ENCODE measurements around the gene TPI1.

Gene TPI1

DNA sequence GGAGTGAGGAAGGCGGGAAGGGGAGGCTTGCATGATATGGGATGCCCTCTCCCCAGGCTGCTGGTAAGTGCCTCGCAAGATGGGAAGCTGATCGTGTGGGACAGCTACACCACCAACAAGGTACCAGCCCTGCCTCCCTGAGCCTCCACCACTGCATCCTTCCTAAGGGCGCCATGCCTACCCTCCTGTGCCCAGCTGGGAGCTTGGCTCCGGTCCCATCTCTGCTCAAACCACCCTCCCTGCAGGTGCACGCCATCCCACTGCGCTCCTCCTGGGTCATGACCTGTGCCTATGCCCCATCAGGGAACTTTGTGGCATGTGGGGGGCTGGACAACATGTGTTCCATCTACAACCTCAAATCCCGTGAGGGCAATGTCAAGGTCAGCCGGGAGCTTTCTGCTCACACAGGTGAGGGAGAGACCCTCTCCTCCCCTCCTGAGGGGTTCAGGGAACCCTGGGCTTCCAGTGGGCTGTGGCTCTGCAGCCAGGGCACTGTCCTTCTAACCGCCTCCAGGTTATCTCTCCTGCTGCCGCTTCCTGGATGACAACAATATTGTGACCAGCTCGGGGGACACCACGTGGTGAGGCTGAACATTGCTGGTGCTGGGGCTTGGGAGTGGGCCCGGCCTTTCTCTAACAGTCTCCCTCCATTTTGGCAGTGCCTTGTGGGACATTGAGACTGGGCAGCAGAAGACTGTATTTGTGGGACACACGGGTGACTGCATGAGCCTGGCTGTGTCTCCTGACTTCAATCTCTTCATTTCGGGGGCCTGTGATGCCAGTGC lies 24.0 kb upstream of the TPI1 start:
- no peaks in the 10 kb centered on the region for H4K20me1 ChIP-seq (ENCODE audit: insufficient read depth)
- no peak overlapping the region for H3K27ac ChIP-seq
- no peak overlapping the region for H3K9ac ChIP-seq
- H3K79me2 ChIP-seq (ENCODE audit: insufficient read depth, low read depth): no peaks in the 10 kb centered on the region
- H3K36me3 ChIP-seq (ENCODE audit: insufficient read depth): no peaks in the 10 kb centered on the region
- no peaks in the 10 kb centered on the region for H3K27me3 ChIP-seq (ENCODE audit: insufficient read depth, low read depth)
- TF ChIP-seq, protein P1, sequence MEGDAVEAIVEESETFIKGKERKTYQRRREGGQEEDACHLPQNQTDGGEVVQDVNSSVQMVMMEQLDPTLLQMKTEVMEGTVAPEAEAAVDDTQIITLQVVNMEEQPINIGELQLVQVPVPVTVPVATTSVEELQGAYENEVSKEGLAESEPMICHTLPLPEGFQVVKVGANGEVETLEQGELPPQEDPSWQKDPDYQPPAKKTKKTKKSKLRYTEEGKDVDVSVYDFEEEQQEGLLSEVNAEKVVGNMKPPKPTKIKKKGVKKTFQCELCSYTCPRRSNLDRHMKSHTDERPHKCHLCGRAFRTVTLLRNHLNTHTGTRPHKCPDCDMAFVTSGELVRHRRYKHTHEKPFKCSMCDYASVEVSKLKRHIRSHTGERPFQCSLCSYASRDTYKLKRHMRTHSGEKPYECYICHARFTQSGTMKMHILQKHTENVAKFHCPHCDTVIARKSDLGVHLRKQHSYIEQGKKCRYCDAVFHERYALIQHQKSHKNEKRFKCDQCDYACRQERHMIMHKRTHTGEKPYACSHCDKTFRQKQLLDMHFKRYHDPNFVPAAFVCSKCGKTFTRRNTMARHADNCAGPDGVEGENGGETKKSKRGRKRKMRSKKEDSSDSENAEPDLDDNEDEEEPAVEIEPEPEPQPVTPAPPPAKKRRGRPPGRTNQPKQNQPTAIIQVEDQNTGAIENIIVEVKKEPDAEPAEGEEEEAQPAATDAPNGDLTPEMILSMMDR (conservative IDR thresholded peaks at IDR 0.05; ENCODE audit: low read depth, low read length): no peak
- H3K4me1 ChIP-seq (ENCODE audit: low read depth, poor library complexity, severe bottlenecking): peaks cover 10% of the 10 kb centered on the region
- H3K4me2 ChIP-seq: no peak overlapping the region
- no peak overlapping the region for H2AFZ ChIP-seq (ENCODE audit: low read depth)
- H3K4me3 ChIP-seq (IDR thresholded peaks at IDR 0.05; ENCODE audit: insufficient read depth, low read depth, low read length): no peak overlapping the region

DNA sequence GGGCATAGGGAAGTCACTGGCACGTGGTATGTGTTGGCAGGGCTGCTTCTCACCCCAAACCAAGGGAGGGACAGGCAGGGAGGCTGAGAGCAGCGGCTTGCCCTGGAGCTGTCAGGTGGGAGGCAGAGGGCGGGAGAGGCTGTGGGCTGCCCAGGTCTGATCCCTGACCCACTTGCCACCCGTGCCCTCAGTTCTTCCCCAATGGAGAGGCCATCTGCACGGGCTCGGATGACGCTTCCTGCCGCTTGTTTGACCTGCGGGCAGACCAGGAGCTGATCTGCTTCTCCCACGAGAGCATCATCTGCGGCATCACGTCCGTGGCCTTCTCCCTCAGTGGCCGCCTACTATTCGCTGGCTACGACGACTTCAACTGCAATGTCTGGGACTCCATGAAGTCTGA lies 21.9 kb upstream of the TPI1 start:
- H3K27me3 ChIP-seq (ENCODE audit: insufficient read depth, low read depth): no peaks in the 10 kb centered on the region
- no peak overlapping the region for H2AFZ ChIP-seq (ENCODE audit: low read depth)
- H3K79me2 ChIP-seq (ENCODE audit: insufficient read depth, low read depth): peaks cover 12% of the 10 kb centered on the region
- H3K36me3 ChIP-seq (ENCODE audit: insufficient read depth): no peaks in the 10 kb centered on the region
- peaks cover 11% of the 10 kb centered on the region for H3K4me1 ChIP-seq (ENCODE audit: low read depth, poor library complexity, severe bottlenecking)
- H3K4me3 ChIP-seq (IDR thresholded peaks at IDR 0.05; ENCODE audit: insufficient read depth, low read depth, low read length): no peak overlapping the region
- H3K4me2 ChIP-seq: no peak overlapping the region
- no peak overlapping the region for H3K27ac ChIP-seq
- TF ChIP-seq, protein P1 (conservative IDR thresholded peaks at IDR 0.05; ENCODE audit: low read depth, low read length): no peak
- H4K20me1 ChIP-seq (ENCODE audit: insufficient read depth): no peaks in the 10 kb centered on the region
- H3K9ac ChIP-seq: no peak overlapping the region

DNA sequence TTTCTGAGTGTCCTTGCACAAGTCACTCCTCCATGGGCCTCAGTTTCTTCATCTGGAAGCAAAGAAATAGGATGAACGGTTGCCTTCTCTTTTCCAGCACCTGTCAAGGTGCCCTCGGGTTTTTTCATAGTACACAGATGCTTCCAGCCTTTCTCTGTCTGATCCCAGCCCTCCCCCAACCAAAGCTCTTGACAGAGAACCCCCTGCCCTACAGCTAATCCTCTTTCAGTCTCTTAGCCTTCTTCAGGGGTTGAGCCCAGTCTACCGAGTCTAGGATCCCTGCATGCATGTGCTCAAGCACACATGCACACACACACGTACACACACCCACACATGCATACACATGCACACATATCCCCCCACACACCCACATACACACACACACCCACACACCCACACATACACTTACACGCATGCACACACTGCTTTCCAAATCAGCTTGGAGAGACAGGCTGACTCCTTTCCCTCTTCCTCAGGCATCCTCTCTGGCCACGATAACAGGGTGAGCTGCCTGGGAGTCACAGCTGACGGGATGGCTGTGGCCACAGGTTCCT lies 20.9 kb upstream of the TPI1 start:
- Histone ChIP-seq H3K4me3 (IDR thresholded peaks at IDR 0.05; ENCODE audit: insufficient read depth, low read depth, low read length) (no peak overlapping the region), H3K27ac (no peak overlapping the region), H3K27me3 (ENCODE audit: insufficient read depth, low read depth) (no peaks in the 10 kb centered on the region), H2AFZ (ENCODE audit: low read depth) (no peak overlapping the region), H3K4me2 (no peak overlapping the region), H3K79me2 (ENCODE audit: insufficient read depth, low read depth) (peaks cover 19% of the 10 kb centered on the region), H3K36me3 (ENCODE audit: insufficient read depth) (no peaks in the 10 kb centered on the region), H4K20me1 (ENCODE audit: insufficient read depth) (no peaks in the 10 kb centered on the region), H3K9ac (no peak overlapping the region), H3K4me1 (ENCODE audit: low read depth, poor library complexity, severe bottlenecking) (peaks cover 13% of the 10 kb centered on the region)
- TF ChIP-seq, protein P1 (conservative IDR thresholded peaks at IDR 0.05; ENCODE audit: low read depth, low read length): no peak

DNA sequence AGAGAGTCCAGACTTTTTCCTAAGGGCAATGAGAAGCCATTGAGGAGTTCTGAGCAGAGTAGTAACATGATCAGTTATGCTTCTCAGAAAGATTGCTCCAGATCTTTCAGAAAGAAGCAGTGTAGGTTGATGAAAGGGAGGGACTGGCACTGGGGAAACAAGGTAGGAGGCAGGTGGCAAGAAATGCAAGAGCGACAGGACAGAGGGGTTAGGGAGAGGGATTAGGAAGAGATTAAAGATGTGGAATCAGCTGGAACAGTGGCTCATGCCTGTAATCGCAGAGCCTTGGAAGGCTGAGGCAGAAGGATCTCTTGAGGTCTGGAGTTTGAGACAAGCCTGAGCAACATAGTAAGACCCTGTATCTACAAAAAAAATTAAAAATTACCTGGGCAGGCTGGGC lies 19.7 kb upstream of the TPI1 start:
- H3K27ac ChIP-seq: no peak overlapping the region
- H3K36me3 ChIP-seq (ENCODE audit: insufficient read depth): no peaks in the 10 kb centered on the region
- H4K20me1 ChIP-seq (ENCODE audit: insufficient read depth): no peaks in the 10 kb centered on the region
- H3K4me3 ChIP-seq (IDR thresholded peaks at IDR 0.05; ENCODE audit: insufficient read depth, low read depth, low read length): no peak overlapping the region
- TF ChIP-seq, protein P1 (conservative IDR thresholded peaks at IDR 0.05; ENCODE audit: low read depth, low read length): no peak
- no peaks in the 10 kb centered on the region for H3K27me3 ChIP-seq (ENCODE audit: insufficient read depth, low read depth)
- H3K9ac ChIP-seq: no peak overlapping the region
- H3K79me2 ChIP-seq (ENCODE audit: insufficient read depth, low read depth): peaks cover 19% of the 10 kb centered on the region
- no peak overlapping the region for H2AFZ ChIP-seq (ENCODE audit: low read depth)
- H3K4me1 ChIP-seq (ENCODE audit: low read depth, poor library complexity, severe bottlenecking): peaks cover 13% of the 10 kb centered on the region
- no peak overlapping the region for H3K4me2 ChIP-seq

Measured in KMS-11 (cell line).